HepG2 (cell line): Measurements from ENCODE around the gene SRSF12. TPM values are rescaled to one million over a fixed set of nuclear protein-coding genes. Genes with fewer than 3 reads are reported as not detected.

ENCODE experiments used
- ATF1 ChIP-seq: IDR thresholded peaks from 2 replicates; pipeline ENCODE4 v1.6.1; 2016; ENCODE audit warnings: mild to moderate bottlenecking, control low read depth
- ATF7 ChIP-seq, 2 experiments: fragments of 450-650 bp in 1 of 2; sonication (generic) in 1 of 2; formaldehyde crosslinking in 1 of 2; IDR thresholded peaks; 2 replicates each; pipeline versions ENCODE4 v1.4.0 to v1.6.1; 2016 to 2020; ENCODE audit warnings: antibody characterized with exemption in 1 of 2, mild to moderate bottlenecking in 1 of 2, missing genetic modification reagents in 1 of 2
- CREB1 ChIP-seq, 2 experiments: fragments of 450-650 bp in 1 of 2; IDR thresholded peaks; 2 replicates each; pipeline ENCODE4 v1.6.1; 2016 to 2017; ENCODE audit warnings: control low read depth in 1 of 2, mild to moderate bottlenecking in 1 of 2, missing compliant biosample characterization in 1 of 2, missing genetic modification characterization in 1 of 2
- FOXJ3 ChIP-seq: sonication (generic); formaldehyde crosslinking; IDR thresholded peaks from 2 replicates; pipeline ENCODE4 v1.4.0; 2020; ENCODE audit warnings: missing genetic modification reagents, mild to moderate bottlenecking, borderline replicate concordance
- GABPB1 ChIP-seq: IDR thresholded peaks from 2 replicates; pipeline ENCODE4 v1.6.1; 2016; ENCODE audit warnings: mild to moderate bottlenecking, missing genetic modification reagents, moderate library complexity, missing compliant biosample characterization
- POLR2A ChIP-seq, 2 experiments: IDR thresholded peaks; 2 replicates each; pipeline ENCODE4 v1.6.1; 2011; ENCODE audit warnings: low read depth in 2 of 2, low read length in 2 of 2, mild to moderate bottlenecking in 1 of 2, moderate library complexity in 1 of 2; ENCODE audit not compliant: insufficient read depth in 1 of 2
- RARA ChIP-seq: IDR thresholded peaks from 2 replicates; pipeline ENCODE4 v1.6.1; 2016; ENCODE audit warnings: missing genetic modification reagents, missing compliant biosample characterization
- RARG ChIP-seq: sonication (generic); formaldehyde crosslinking; IDR thresholded peaks from 2 replicates; pipeline ENCODE4 v1.4.0; 2020; ENCODE audit warnings: low read depth, mild to moderate bottlenecking, missing genetic modification reagents
- RBFOX2 ChIP-seq: fragments of 200-400 bp; formaldehyde crosslinking; IDR thresholded peaks from 2 replicates; pipeline ENCODE4 v1.6.1; 2017; ENCODE audit warnings: low read depth, mild to moderate bottlenecking, low read length
- RBM39 ChIP-seq: fragments of 200-400 bp; formaldehyde crosslinking; IDR thresholded peaks from one replicate; pipeline ENCODE4 v1.6.1; 2018; ENCODE audit warnings: antibody characterized with exemption, mild to moderate bottlenecking, low read depth, low read length; ENCODE audit not compliant: poor library complexity, severe bottlenecking
- SIX1 ChIP-seq: sonication (generic); formaldehyde crosslinking; IDR thresholded peaks from 2 replicates; pipeline ENCODE4 v1.4.0; 2020; ENCODE audit warnings: missing genetic modification reagents, borderline replicate concordance
- SP140L ChIP-seq: sonication (generic); formaldehyde crosslinking; IDR thresholded peaks from 2 replicates; pipeline ENCODE4 v1.4.0; 2020; ENCODE audit warnings: missing genetic modification reagents, borderline replicate concordance
- ZEB1 ChIP-seq: IDR thresholded peaks from 2 replicates; pipeline ENCODE4 v1.6.1; 2012; ENCODE audit warnings: mild to moderate bottlenecking, low read depth, inconsistent platforms; ENCODE audit not compliant: insufficient replicate concordance
- ZNF20 ChIP-seq: sonication (generic); formaldehyde crosslinking; IDR thresholded peaks from 2 replicates; pipeline ENCODE4 v1.4.0; 2020; ENCODE audit warnings: mild to moderate bottlenecking, moderate library complexity, missing genetic modification reagents
- ZNF274 ChIP-seq: sonication (generic); formaldehyde crosslinking; IDR thresholded peaks from 2 replicates; pipeline ENCODE4 v1.5.1; 2020; ENCODE audit warnings: mild to moderate bottlenecking, missing genetic modification reagents
- ZNF3 ChIP-seq: IDR thresholded peaks from 2 replicates; pipeline ENCODE4 v1.7.0; 2017; ENCODE audit warnings: inconsistent platforms
- ZNF501 ChIP-seq: sonication (generic); formaldehyde crosslinking; IDR thresholded peaks from 2 replicates; pipeline ENCODE4 v1.5.1; 2020; ENCODE audit warnings: mild to moderate bottlenecking, moderate library complexity, missing genetic modification reagents
- ZSCAN20 ChIP-seq: sonication (generic); formaldehyde crosslinking; IDR thresholded peaks from 2 replicates; pipeline ENCODE4 v1.4.0; 2020; ENCODE audit warnings: missing genetic modification reagents, mild to moderate bottlenecking, borderline replicate concordance
- ZSCAN31 ChIP-seq: sonication (generic); formaldehyde crosslinking; IDR thresholded peaks from 2 replicates; pipeline ENCODE4 v1.5.0; 2020; ENCODE audit warnings: low read depth, mild to moderate bottlenecking, missing genetic modification reagents
- polyA plus RNA-seq, 8 experiments: library from polyadenylated mRNA; depleted of rRNA in 3 of 8; stranded (reverse) in 7 of 8; unstranded in 1 of 8; fragments of >200 nt; fragmentation: Illumina TruSeq in 4 of 8; extraction: Trizol in 4 of 8; gene quantifications; 2 replicates each; pipeline versions ENCODE4 v1.2.1 to v1.2.3, GENCODE V29; 2011 to 2016; ENCODE audit warnings: low read depth in 4 of 8, missing spikeins in 1 of 8, mixed read lengths in 1 of 8; ENCODE audit not compliant: insufficient read depth in 1 of 8
- total RNA-seq, 5 experiments: library from RNA; depleted of rRNA; stranded (reverse); fragments of >200 nt; fragmentation: Illumina TruSeq; extraction: Trizol; gene quantifications; 2 replicates each; pipeline ENCODE4 v1.2.3, GENCODE V29; 2016; ENCODE audit warnings: low read depth in 1 of 5
- TF ChIP-seq, protein P1 (sequence below): sonication (generic); formaldehyde crosslinking; IDR thresholded peaks from 2 replicates; pipeline ENCODE4 v1.4.0; 2020; ENCODE audit warnings: missing genetic modification reagents
- TF ChIP-seq, protein P2 (sequence below): sonication (generic); formaldehyde crosslinking; IDR thresholded peaks from 2 replicates; pipeline ENCODE4 v1.4.0; 2020; ENCODE audit warnings: missing genetic modification reagents, borderline replicate concordance
- TF ChIP-seq, protein P3 (sequence below): sonication (generic); formaldehyde crosslinking; IDR thresholded peaks from 2 replicates; pipeline ENCODE4 v1.4.0; 2020; ENCODE audit warnings: missing genetic modification reagents, borderline replicate concordance

Gene SRSF12
- total and polyA plus RNA-seq, 2 of the 13 experiments (the other 11 are each of a cell fraction or from before 2014, with no cell fraction given) = 1.7 to 1.9 TPM

DNA sequence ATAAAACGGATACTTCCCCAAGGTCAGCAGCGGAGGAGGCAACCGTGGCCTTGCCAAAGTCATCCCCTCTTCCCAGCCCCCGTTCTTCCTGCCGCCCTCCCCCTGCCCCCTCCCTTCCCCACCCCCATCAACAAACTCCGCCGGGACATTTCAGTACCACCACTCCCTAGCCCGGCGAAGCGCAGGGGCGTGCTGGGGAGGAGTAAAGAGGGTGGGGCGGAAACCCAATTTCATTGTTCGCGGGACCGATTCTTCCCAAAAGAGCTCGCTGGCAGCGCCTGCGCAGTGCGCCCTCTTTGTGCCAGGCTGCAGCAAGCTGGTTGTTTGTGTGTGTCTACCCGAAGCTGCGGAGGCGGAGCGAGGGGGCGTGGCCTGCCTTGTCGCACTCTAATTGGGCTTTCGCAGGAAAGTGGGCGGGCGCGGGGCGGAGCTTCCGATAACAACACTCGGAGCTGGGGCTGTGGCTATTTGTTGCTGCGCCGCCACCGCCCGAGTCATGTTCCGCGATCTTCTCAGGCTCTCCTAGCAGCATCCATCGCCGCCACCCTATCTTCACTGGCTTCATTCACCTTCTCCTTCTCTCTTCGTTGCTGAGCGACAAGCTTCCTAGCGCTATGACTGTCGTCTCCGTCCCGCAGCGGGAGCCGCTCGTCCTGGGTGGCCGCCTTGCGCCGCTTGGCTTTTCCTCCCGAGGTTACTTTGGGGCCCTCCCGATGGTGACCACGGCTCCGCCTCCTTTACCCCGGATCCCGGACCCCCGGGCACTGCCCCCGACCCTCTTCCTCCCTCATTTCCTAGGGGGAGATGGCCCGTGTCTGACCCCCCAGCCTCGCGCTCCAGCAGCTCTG, 37.4 kb downstream of the SRSF12 start, which contains the start of gene PNRC1 (continued):
- TF ChIP-seq ATF7 (IDR thresholded peaks at IDR 0.05) = no peak
- TF ChIP-seq ATF7 (CRISPR knock-in tag; IDR thresholded peaks at IDR 0.05) = no peak
- peak; percentile 94 for TF ChIP-seq RBFOX2
- TF ChIP-seq RBM39 = peak; percentile 92
- TF ChIP-seq ZEB1 = no peak
- TF ChIP-seq SIX1 (CRISPR knock-in tag) = no peak; the same call in 1 of the 2 replicates
- TF ChIP-seq, protein P1, sequence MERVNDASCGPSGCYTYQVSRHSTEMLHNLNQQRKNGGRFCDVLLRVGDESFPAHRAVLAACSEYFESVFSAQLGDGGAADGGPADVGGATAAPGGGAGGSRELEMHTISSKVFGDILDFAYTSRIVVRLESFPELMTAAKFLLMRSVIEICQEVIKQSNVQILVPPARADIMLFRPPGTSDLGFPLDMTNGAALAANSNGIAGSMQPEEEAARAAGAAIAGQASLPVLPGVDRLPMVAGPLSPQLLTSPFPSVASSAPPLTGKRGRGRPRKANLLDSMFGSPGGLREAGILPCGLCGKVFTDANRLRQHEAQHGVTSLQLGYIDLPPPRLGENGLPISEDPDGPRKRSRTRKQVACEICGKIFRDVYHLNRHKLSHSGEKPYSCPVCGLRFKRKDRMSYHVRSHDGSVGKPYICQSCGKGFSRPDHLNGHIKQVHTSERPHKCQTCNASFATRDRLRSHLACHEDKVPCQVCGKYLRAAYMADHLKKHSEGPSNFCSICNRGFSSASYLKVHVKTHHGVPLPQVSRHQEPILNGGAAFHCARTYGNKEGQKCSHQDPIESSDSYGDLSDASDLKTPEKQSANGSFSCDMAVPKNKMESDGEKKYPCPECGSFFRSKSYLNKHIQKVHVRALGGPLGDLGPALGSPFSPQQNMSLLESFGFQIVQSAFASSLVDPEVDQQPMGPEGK = peak; percentile 62; the same call in 1 of the 2 replicates
- TF ChIP-seq POLR2A (IDR thresholded peaks at IDR 0.05; ENCODE audit: insufficient read depth in 1 of 2, low read depth in 2 of 2, low read length in 2 of 2) = peak; percentile 99 to 100
- TF ChIP-seq CREB1 (IDR thresholded peaks at IDR 0.05) = peak; percentile 61
- peak; percentile 46 for TF ChIP-seq CREB1 (CRISPR knock-in tag; IDR thresholded peaks at IDR 0.05)
- TF ChIP-seq ZNF501 = peak; percentile 61
- no peak for TF ChIP-seq RARG (CRISPR knock-in tag)
- TF ChIP-seq ZNF3 = no peak
- TF ChIP-seq, protein P2, sequence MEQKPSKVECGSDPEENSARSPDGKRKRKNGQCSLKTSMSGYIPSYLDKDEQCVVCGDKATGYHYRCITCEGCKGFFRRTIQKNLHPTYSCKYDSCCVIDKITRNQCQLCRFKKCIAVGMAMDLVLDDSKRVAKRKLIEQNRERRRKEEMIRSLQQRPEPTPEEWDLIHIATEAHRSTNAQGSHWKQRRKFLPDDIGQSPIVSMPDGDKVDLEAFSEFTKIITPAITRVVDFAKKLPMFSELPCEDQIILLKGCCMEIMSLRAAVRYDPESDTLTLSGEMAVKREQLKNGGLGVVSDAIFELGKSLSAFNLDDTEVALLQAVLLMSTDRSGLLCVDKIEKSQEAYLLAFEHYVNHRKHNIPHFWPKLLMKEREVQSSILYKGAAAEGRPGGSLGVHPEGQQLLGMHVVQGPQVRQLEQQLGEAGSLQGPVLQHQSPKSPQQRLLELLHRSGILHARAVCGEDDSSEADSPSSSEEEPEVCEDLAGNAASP (CRISPR knock-in tag) = 0 out of 2 replicates have a peak, but pooled peaks have one; percentile 44
- no peak; the same call in 1 of the 2 replicates for TF ChIP-seq ZNF274
- peak; percentile 19; the same call in 1 of the 2 replicates for TF ChIP-seq ZSCAN31 (CRISPR knock-in tag)
- TF ChIP-seq ATF1 (CRISPR knock-in tag) = no peak
- peak; percentile 53 for TF ChIP-seq RARA (CRISPR knock-in tag)
- no peak for TF ChIP-seq ZNF20
- TF ChIP-seq GABPB1 (CRISPR knock-in tag) = peak; percentile 76
- peak; percentile 67; the same call in 1 of the 2 replicates for TF ChIP-seq ZSCAN20
- TF ChIP-seq SP140L (CRISPR knock-in tag) = 0 out of 2 replicates have a peak, but pooled peaks have one; percentile 68
- TF ChIP-seq FOXJ3 (CRISPR knock-in tag) = peak; percentile 48; the same call in 1 of the 2 replicates
- TF ChIP-seq, protein P3, sequence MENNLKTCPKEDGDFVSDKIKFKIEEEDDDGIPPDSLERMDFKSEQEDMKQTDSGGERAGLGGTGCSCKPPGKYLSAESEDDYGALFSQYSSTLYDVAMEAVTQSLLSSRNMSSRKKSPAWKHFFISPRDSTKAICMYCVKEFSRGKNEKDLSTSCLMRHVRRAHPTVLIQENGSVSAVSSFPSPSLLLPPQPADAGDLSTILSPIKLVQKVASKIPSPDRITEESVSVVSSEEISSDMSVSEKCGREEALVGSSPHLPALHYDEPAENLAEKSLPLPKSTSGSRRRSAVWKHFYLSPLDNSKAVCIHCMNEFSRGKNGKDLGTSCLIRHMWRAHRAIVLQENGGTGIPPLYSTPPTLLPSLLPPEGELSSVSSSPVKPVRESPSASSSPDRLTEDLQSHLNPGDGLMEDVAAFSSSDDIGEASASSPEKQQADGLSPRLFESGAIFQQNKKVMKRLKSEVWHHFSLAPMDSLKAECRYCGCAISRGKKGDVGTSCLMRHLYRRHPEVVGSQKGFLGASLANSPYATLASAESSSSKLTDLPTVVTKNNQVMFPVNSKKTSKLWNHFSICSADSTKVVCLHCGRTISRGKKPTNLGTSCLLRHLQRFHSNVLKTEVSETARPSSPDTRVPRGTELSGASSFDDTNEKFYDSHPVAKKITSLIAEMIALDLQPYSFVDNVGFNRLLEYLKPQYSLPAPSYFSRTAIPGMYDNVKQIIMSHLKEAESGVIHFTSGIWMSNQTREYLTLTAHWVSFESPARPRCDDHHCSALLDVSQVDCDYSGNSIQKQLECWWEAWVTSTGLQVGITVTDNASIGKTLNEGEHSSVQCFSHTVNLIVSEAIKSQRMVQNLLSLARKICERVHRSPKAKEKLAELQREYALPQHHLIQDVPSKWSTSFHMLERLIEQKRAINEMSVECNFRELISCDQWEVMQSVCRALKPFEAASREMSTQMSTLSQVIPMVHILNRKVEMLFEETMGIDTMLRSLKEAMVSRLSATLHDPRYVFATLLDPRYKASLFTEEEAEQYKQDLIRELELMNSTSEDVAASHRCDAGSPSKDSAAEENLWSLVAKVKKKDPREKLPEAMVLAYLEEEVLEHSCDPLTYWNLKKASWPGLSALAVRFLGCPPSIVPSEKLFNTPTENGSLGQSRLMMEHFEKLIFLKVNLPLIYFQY (CRISPR knock-in tag) = peak; percentile 78
